GM04503 (cell line): ENCODE data around the gene SMIM1.
"Not testable (repeated sequence)": the region's sequence is repeated elsewhere in the genome, so short reads cannot be mapped to it uniquely, and the experiment has no call there.

ENCODE experiments used
- DNase-seq: peaks from one replicate; pipeline ENCODE4 v3.0.0-alpha.2; 2012; ENCODE audit warnings: low read depth

Gene SMIM1

DNA sequence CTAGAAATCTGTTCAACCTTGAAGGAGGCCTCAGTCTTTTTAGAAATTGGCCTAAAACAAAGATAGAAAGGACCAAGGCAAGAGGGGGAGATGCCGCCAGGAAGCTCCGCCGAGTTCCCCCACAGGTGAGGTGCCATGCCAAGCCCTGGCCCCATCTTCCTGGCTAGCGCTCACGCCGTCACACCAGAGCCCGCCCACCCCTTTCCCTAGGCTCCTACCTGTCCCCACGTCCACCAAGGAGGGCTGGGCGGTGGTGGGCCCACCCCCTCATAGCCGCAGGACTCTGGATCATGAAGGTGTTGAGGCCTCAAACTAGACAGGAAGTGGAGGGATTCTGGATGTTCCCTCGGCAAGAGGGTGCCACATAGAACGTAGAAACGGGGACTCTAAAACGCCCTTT, 35.8 kb upstream of the SMIM1 start:
- DNase-seq, result no peak

DNA sequence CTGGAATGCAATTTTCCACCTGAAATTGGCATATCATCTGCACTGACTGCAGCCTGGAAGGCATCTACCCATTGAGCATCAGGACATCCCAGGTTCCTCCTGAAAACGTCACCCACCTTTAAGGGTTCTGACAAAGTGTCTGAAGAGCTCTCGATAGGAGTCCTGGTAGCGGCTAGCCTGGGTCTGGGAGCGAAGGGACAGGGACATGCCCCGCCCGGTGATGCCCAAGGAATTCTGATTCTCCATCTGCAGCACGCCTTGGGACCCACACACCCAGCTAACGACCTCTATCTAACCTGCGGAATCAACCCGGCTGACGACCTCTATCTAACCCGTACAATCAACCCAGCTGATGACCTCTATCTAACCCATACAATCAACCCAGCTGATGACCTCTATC, 33.6 kb upstream of the SMIM1 start:
- DNase-seq, result no peak

DNA sequence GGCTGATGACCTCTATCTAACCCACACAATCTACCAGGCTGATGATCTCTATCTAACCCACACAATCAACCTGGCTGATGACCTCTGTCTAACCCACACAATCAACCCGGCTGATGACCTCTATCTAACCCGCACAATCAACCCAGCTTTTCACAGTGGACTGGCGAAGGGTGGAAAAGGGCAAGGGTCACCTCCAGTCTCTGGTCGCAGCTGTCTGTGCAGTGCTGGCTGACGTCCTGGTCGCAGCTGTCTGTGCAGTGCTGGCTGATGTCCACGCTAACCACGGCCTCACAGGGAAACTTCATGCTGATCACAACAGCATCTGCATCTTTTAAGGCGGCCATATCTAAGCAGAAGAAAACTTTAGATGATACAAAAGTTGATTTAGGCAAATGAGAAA, 32.5 kb upstream of the SMIM1 start:
- no peak for DNase-seq

DNA sequence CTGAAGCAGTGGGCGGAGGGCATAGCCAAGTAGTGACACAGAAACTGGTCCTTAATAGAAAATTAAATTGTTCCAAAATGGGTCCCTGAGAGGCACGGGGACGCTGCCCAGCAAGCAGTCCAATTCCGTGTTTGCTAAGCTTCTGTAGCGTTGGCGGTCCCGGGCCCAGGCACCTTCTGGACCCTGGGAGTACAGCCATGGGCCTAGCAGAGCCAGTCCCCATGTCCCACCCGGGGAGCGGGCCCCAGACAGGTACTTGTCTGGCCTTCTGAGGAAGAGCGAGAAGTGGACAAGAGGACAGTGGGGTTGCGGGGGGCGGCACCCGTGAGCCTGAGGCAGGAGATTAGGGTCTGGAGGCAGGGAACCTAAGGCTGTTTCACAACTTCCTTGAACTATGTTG, 31.8 kb upstream of the SMIM1 start:
- no peak for DNase-seq

DNA sequence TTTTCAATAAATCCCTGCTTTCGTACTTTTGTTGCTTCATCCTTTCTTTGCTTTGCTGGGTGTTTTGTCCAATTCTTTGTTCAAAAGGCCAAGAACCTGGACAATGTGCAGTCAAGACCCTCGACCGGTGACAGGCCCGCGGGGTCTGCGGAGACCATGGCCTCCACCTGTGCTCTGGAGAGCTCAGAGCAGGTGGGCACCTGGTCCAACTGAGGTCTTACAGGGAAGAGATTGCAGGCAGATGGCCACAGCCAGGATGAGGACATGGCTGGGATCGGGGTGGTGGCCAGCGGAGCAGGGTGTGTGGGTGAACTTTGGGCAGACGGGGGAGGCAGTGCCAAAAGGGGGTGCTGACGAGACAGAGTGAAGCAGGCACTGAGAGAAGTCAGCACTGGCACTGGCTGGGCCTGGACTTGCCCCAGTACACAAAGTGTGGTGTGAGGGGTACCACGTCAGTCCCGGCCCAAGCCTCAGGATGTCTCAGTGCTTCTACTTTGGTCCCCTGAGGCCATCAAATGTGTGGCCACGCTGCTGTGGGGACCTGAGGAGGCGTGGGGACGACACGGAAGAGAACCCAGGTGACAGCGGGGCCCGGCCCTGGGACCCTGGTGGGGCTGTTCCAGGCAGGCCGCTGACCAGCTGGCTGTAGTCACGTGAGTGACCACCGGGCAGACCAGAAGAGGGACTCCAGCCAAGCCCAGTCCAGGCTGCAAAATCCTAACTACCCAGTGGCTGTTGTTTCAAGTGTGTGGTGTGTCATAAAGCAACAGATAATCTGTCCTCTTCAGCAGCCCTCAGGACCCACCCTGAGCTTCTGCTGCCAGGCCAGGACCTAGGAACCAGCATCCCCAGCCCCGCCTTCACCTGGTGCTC, 30.7 kb upstream of the SMIM1 start:
- DNase-seq, result no peak

DNA sequence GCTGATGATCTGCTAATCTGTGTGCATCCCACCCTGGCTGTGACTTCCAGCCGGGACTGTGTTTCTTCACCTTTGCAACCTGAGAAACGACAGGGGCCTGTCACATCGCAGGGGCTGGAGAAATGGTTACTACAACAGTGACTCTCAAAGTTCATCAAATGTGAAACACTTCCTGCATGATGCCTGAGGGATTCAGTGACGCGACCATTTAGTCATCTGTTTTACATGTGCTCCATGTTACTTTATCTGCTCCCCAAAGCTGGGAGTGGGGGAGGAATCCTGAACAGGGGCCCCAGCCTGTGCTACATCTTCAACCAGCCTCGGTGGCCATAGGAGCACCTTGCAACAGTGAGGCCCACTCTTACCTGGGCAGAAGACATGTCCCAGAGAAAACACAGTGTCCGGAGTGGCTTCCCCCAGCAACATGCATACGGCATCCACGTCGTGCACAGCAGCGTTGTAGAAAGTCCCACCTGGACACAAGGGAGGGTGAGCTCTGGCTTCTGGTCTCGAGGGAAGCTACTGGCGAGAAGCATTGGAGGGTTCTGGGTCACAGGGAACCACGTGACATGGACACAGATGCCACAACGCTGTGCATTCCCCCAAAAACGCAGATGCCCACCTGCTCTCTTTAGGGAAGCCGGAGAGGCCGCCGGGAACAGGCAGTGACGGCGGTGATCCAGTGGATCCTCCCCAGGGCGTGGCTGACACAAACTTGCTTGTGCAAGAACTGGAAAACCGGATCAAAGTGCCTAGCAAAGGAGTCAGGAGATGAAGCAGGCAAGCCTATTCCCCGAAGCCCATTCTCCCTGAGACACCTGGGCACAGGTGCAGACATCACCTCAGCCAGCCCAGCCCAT, 29.9 kb upstream of the SMIM1 start:
- DNase-seq, result no peak

DNA sequence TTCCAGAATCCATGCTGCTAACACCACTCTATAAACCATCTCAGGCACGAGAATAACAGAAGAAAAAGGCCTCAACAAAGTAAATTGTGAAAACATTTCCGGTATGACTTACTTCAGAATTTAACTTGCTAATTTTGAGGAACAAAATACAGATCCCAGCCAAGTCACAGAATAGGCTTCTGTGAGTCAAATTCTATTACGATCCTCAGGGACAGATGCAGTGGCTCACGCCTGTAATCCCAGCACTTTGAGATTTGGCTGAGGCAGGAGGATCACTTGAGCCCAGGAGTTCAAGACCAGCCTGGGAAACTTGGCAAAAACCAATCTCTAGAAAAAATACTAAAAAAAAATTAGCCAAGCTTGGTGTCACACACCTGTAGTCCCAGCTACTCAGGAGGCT, 29.1 kb upstream of the SMIM1 start:
- peak; percentile 16 for DNase-seq

DNA sequence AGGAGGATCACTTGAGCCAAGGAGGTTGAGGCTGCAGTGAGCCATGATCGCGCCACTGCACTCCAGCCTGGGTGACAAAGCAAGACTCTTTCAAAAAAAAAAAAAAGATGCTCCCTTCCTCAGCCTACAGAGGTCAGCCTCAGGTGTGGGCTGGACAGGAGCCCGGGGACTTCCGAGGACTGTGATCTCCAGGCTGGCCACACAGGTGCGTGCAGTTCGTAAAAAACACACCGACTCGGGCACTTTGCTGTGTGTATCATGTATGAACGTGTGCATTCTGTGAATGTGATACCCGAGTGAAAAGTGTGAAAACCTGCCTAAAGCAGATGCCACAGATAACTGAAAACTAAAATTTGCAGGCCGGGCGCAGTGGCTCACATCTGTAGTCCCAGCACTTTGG, 28.7 kb upstream of the SMIM1 start:
- no peak for DNase-seq

DNA sequence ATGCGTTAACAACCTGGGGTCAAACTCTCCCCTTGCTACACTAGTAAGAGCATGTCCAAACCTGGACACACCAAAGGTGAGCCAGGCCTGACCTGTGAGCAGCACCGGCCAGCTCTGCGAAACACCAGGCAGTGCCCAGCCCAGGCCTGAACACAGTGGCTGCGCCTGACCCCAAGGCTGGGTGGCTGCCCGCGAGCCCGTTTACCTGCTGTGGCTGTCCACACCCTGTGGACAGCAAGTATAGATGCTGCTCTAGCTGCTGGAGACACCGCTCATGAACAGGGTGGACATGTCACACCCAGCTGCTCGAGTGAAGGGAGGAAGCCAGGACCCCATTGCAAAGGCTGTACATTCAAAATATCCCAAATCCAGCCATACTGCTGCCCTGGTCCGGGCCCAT, 27.9 kb upstream of the SMIM1 start:
- no peak for DNase-seq

DNA sequence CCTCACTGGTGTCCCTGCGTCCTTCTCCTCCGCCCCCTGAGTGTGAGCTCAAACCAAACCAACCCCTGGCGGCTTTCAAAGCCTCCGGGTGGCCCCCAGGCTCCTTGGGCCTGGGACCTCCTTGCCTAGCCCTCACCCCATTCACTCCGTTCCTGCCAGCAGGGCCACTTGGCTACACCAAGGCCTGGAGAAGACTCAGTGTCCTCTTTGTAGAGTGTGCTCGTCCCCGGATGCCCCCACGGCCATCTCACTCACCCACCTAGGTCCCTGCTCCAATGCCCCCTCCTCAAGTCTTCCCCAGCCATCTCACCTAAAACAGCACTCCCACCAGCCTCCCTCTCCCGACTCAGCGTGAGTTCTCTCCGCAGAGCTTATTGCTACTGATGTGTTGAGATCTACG, 27.5 kb upstream of the SMIM1 start:
- DNase-seq, result no peak

DNA sequence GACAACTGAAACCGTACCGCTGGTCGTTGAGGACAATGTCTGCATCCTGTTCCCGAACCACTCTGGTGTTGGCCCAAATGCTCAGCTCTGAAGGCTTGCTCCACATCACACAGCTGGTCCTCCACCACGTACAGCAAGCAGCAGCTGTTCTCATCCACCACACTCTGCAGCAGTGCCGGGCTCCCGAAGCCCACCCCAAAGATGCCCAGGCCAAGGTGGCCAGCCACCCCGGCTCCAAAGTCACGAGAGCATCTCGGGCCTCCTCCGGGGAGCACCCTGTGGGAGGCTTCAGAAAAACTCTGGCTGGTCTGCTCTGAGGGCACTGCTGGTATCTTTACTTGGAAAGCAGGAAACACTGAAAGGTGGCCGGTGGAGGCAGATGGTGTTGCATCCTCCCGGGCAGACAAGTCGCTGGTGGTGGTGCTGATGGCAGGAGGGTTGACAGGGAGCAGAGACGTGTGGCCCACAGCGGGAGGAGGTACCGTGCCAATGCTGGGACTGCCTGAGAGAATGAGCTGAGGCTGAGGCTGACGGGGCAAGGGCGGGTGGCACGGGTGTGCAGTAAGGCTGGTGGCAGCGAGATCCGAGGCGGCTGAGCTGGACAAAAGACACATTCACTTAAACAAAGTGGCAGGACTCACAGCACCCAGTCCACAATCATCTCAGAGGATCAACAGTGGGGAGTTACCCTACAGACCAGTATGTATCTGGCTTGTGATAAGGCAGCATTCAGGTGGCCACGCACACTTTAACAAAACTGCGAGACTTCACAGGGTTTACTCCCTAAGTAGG, 26.8 kb upstream of the SMIM1 start:
- DNase-seq, result no peak

DNA sequence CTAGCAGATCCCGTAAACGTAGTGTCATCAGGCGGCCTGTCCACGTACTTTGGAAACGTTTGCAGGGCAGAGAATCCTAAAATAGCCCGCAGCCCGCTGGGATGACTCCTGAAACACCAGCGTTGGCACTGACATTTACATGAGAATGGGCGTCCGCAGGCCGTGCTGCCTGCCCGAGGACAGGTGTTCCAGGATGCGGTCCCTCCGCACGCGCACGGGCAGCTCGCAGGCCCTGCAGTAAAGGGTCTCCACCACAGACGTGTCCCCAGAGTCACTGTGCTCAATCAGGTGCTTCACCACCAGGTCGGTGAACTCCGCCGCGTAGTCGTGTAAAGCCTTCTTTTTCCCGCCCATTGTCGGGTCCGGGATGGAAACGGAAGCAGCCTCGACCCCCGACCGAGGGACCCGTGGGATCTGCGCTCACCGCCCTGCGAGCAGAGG, 26.1 kb upstream of the SMIM1 start:
- no peak for DNase-seq

DNA sequence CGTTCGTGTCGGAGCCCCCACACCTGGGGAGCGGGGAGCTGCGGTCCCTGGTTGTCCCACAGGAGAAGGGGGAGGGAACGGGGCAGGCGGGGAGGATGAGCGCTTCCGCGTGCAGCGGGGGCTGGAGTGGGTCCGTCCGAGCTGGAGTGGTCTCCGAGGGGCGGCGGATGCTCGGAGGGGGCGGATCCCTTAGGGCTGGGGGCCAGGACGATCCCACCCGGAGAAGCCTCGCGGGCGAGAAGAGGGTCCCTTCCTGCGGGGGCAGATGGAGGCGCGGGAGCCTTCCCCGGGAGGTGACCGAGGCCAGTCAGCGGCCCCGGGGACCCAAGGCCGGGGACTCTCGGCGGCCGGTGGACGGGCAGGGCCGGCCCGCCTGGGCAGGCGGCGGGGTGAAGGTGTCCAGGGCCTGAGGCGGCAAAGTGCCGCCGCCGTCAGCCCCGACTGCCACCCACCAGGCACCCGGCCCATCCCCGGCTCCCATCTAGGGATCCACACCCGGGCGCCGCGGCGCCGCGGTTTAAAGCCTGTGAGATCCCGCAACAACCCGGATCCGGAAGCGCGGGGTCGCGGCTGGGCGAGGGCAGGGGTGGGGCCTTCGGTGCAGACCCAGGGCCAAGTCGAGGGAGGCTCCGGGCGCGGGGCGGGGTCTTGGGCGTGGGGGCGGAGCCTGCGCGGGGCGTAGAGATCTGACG, 25.6 kb upstream of the SMIM1 start:
- peak; percentile 23 for DNase-seq

DNA sequence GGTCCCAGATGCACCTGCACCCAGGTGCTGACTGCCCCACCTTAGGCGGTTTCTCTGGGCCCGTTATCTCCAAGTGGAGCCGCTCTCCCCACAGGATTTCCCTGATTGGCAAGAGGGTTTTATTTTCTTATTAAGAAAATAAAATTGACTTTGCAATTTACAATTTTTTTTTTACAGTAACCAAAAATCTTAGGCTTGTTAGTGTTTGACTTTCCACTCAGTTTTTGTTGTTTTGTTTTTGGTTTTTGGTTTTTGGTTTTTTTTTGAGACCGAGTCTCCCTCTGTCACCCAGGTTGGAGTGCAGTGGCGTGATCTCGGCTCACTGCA, 25.1 kb upstream of the SMIM1 start:
- no peak for DNase-seq

DNA sequence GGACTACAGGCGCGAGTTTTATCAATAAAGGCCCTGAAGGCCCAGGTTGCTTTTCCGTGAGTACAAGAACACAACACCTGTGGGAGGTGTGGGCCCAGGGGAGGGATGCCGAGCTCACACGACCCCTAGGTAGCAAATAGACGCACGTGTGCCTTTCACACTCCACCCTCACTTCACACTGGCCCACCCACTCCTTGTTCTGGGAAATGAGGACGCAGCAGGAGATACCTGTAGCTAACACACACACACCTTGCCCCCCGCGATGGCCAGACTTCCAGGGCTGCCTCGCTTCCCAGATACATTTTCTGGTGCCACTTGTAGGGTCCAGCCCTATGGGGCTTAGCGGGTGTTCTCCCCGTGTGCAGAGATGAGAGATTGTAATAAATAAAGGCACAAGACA, 24.6 kb upstream of the SMIM1 start:
- DNase-seq, result no peak

DNA sequence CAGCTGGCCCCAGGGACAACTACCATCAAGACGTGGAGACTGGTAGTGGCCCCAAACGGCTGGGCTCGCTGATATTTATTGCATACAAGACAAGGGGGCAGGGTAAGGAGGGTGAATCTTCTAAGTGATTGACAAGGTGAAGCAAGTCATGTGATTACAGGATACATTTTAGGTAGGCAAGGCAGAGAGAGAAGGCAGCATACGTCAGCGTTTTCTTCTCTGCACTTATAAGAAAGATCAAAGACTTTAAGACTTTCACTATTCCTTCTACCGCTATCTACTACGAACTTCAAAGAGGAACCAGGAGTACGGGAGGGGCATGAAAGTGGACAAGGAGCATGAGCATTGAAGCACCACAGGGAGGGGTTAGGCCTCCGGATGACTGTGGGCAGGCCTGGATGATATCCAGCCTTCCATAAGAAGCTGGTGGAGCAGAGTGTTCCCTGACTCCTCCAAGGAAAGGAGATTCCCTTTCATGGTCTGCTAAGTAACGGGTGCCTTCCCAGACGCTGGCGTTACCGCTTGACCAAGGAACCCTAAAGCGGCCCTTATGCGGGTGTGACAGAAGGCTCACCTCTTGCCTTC, 24.1 kb upstream of the SMIM1 start:
- not testable (repeated sequence) for DNase-seq

DNA sequence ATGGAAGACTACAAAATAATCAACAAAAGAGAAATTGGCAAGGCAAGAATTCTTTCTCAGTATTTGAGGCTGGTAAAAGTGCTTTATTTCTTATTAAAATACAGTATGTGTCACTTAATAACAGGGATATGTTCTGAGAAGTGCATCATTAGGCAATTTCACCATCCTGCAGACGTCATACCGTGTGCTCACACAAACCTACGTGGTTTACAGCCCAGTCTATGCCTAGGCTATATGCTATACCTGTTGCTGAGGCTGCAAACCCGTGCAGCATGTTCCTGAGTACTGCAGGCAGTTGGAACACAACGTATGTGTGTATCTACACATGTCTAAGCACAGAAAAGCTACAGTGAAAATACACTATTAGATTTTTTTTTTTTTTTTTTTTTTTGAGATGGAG, 23.0 kb upstream of the SMIM1 start:
- DNase-seq, result no peak

DNA sequence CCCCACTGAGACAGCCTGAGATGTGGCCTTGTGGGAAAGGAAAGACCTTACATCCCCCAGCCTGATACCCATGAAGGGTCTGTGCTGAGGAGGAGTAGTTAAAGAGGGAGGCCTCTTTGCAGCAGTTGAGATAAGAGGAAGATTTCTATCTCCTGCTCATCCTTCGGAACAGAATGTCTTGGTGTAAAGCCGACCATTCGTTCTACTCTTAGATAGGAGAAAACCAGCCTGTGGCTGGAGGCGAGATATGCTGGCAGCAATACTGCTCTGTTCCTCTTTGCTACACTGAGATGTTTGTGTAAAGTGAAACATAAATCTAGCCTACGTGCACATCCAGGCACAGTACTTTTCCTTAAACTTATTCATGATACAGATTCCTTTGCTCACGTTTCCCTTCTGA, 21.8 kb upstream of the SMIM1 start:
- no peak for DNase-seq

DNA sequence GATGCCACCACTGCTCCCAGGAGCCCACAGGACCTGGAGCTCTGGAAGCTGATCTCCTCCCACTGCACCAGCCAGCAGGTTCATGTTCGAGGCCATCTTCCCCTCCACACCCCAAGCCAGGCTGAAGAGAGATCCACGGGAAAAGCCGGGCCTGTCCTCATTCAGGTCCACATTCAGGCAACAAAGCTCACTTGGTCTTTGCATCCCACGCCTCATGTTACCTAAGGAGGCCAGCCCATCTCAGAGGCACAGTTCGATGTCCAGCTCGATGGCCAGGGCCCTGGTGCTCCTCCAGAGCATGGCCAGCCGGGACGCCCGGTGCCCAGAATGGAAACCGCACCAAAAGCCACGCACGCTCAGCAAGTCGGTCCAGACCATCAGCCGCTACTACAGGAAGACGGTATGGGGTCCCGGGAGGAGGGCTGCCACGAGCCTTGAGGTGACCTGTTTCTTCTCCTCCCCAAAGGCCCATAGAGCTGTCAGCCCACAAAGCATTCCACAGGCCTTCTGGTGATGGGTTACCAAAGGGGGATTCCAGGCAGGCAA, 20.1 kb upstream of the SMIM1 start, which contains the start of gene CCDC27:
Gene CCDC27 (plus strand): TSS at position 51 of the 546 bp plus-strand sequence. CDS start 32 bp downstream, at position 83.
- DNase-seq, result no peak

DNA sequence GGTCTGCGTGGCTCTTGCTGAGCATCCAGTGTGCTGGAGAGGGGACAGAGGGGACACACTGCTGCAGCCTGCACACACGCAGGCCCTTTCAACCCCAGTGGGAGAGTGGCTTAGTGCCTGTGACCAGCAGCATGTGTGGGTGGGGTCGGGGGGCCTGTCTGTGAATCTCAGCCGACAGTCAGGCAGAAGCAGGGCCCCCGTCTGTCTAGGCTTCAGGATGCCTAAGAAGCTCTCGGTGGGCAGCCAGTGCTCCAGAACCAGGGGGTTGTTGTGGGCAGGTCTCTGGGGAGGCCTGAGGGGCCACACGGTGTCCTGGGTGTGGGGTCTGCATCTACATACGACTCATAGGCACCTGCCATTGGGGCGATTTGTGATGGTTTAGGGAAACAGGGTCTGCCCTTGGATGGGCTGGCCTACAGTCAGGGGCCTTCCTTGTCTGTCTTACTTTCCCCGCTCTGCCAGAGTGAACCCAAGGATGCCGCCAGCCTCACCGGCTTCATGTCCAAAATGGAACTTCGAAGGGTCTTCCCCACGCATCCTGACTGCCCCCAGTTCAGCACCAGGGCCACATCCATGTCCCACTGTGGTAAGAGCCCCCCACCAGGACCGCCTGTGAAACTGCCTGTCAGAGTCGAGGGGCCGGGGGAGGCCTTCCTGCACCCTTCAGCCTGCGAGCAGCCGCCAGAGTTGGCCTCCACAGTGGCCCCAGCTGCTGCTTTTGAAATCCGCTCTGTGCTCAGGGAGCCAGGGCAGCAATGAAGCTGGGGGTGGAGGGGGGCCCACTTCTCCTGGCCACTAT, 18.7 kb upstream of the SMIM1 start:
- no peak for DNase-seq
